ENCODE measurements around the gene FCRL1.

The FCRL1 gene

GRCh38 chr1:157830887-157831286, 11.0 kb upstream of the FCRL1 start:
- no peak for DNase-seq (ENCODE audit: low read depth)
- TF ChIP-seq CTCF (conservative IDR thresholded peaks at IDR 0.05; ENCODE audit: low read length) = no peak
- H3K4me3 ChIP-seq (ENCODE audit: low read length) = no peak overlapping the region

DNA sequence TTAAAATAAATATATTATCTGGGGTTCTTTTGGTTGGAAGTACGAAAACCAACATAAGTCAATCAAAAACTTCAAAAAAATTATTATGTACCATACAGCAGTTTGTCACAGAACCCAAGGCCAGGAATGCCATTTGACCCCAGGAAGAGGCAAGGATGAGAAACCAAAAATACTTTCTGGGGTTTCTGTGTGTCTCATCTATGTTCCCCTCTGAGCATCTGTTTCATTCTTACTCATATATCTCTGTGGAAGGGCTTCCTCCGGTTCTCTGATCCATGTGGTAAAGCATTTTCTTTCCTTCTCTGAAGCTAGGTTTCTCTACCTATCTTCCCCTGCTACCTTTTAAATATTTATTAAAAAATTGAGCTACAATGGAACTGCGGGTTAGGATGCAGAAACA, 9.8 kb upstream of the FCRL1 start:
- H3K4me3 ChIP-seq (ENCODE audit: low read length) = no peak overlapping the region
- DNase-seq (ENCODE audit: low read depth) = no peak
- TF ChIP-seq CTCF (conservative IDR thresholded peaks at IDR 0.05; ENCODE audit: low read length) = no peak

DNA sequence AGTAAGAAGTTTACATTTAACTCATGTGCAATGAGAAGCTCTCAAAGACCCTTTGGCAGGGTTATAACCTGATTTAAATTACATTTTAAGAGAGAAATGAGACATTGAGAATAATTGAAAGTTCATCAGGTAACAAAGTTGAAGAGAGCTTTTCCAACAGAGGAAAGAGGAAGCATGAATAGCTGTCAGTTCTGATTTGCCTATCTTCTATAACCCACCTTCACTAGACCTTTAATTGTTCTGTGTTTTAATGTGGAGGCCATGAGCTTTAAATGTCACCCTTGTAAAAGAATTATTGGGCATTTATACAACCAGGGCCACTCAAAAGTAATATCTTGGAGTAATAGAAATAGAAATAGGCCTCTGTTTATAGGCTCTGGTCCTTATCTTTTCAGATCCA, 9.3 kb upstream of the FCRL1 start:
- DNase-seq (ENCODE audit: low read depth) = no peak
- no peak overlapping the region for H3K4me3 ChIP-seq (ENCODE audit: low read length)
- no peak for TF ChIP-seq CTCF (conservative IDR thresholded peaks at IDR 0.05; ENCODE audit: low read length)

DNA sequence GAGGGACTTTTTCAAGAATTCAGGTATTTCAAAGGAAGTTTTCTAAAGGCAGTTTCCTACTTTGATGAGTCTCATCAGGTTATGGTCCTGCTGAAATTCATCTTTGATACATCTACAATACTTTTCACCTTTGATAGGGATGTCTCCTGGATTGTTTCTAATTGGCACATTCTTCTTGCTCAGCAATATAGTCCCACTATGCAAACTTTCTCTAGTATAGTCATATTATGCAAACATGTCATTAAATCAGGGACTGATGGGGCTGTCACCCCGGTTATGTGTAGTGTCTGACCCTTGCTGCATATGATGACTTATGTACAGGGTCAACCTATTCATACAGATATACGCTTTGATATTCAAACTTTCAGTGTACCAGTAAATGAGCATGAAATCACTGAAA, 379 bp upstream of the FCRL1 start:
- no peak overlapping the region for H3K4me3 ChIP-seq (ENCODE audit: low read length)
- TF ChIP-seq CTCF (conservative IDR thresholded peaks at IDR 0.05; ENCODE audit: low read length) = no peak
- no peak for DNase-seq (ENCODE audit: low read depth)

DNA sequence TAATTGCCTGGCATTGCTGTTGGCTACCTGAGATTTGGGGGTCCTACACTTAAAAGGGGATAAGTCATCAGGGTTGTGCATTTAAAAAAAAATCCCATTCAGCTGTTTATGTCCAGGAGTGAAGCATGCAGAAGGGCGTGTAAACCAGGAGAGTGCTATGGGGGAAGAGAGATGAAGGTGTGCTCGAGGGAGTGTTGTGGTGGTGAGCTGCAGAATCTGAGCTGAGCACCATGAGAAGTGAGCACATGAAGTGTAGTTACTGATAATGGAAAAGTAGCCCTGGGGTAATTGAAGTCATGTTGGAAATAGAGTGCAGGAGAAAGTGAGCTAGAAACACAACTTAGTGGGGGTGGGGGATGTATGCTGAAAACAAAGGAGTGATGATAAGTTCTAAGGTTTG, 705 bp downstream of the FCRL1 start:
- no peak for TF ChIP-seq CTCF (conservative IDR thresholded peaks at IDR 0.05; ENCODE audit: low read length)
- H3K4me3 ChIP-seq (ENCODE audit: low read length) = no peak overlapping the region
- no peak for DNase-seq (ENCODE audit: low read depth)

DNA sequence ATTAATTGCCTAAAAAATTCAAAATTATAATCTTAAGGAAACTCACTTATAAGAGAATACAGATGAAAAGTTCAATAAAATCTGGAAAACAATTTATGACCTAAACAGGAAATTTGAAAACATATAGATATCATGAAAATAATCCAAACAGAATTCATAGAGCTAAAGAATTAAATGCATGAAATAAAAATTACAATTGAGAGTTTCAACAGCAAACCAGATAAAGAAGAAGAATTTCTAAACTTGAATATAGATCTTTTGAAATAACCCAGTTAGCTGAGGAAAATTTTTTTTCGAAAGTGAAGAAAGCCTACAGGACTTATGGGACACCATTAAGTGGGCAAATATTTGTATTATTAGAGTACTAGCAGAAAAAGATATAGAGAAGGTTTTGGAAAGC, 6.7 kb downstream of the FCRL1 start:
- no peak overlapping the region for H3K4me3 ChIP-seq (ENCODE audit: low read length)
- TF ChIP-seq CTCF (conservative IDR thresholded peaks at IDR 0.05; ENCODE audit: low read length) = no peak
- DNase-seq (ENCODE audit: low read depth) = no peak

GRCh38 chr1:157806431-157807149, 13.3 kb downstream of the FCRL1 start:
- TF ChIP-seq CTCF (conservative IDR thresholded peaks at IDR 0.05; ENCODE audit: low read length) = no peak
- no peak for DNase-seq (ENCODE audit: low read depth)
- H3K4me3 ChIP-seq (ENCODE audit: low read length) = no peak overlapping the region
